ENCODE results near the gene BECN2. TPM values are rescaled to one million over a fixed set of nuclear protein-coding genes. Genes with fewer than 3 reads are reported as not detected.

BECN2 gene
- total and polyA plus RNA-seq, 12 donors, result not detected

DNA sequence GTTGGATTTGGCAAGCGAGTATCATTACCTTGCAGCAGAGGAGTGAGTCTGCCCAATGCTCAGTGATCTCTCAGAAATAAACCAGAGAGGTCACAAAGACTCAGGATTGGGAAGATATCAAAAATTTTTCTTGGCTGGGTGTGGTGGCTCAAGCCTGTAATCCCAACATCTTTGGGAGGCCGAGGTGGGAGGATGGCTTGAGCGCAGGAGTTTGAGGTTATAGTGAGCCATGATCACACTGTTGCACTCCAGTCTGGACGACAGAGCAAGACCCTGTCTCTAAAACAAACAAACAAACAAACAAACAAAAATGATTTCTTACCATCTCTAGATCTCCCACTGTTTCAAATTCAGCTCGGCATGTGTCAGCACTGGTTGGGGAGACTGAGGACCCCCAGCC lies 13.3 kb upstream of the BECN2 start:
- H3K36me3 ChIP-seq (replicated peaks in 1 of 2), result no peaks in the 10 kb centered on the region
- no peaks in the 10 kb centered on the region for H3K4me1 ChIP-seq (replicated peaks in 1 of 2)
- no peak for TF ChIP-seq POLR2A (IDR thresholded peaks at IDR 0.05)
- TF ChIP-seq, protein P1, sequence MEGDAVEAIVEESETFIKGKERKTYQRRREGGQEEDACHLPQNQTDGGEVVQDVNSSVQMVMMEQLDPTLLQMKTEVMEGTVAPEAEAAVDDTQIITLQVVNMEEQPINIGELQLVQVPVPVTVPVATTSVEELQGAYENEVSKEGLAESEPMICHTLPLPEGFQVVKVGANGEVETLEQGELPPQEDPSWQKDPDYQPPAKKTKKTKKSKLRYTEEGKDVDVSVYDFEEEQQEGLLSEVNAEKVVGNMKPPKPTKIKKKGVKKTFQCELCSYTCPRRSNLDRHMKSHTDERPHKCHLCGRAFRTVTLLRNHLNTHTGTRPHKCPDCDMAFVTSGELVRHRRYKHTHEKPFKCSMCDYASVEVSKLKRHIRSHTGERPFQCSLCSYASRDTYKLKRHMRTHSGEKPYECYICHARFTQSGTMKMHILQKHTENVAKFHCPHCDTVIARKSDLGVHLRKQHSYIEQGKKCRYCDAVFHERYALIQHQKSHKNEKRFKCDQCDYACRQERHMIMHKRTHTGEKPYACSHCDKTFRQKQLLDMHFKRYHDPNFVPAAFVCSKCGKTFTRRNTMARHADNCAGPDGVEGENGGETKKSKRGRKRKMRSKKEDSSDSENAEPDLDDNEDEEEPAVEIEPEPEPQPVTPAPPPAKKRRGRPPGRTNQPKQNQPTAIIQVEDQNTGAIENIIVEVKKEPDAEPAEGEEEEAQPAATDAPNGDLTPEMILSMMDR (IDR thresholded peaks at IDR 0.05), result no peak
- no peaks in the 10 kb centered on the region for H3K9me3 ChIP-seq (replicated peaks in 1 of 3)
- no peak overlapping the region for H3K27ac ChIP-seq
- H3K4me3 ChIP-seq, result no peak overlapping the region
- intact Hi-C loops (cut with DNase I), result no loop called here
- no peaks in the 10 kb centered on the region for H3K27me3 ChIP-seq
- no peak for DNase-seq
- 74 to 86% (median 82%) methylated on average over 5 of the region's 5 CpGs for WGBS, 4 donors

DNA sequence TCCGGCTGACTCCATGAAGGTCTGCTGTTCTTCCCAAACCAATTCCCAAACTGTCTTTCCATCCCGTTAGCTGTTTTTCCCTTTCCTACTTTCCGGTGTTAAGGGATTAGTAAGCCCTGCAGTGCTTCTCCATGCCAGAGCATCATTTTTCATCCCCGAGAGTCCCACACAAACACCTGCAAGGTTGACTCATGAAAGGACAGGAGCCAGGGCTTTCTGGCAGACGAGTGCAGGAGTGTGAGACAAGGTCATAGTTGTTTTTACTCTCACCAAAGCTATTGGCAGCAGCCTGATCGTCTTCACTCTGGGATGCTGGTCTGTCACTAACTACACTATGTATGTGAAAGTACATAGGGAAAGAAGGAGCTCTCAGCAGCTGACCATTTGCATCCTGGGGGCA lies 10.2 kb upstream of the BECN2 start:
- Histone ChIP-seq H3K9me3 (replicated peaks in 1 of 3) (no peaks in the 10 kb centered on the region), H3K36me3 (replicated peaks in 1 of 2) (no peaks in the 10 kb centered on the region), H3K4me3 (no peak overlapping the region), H3K27ac (no peak overlapping the region), H3K4me1 (replicated peaks in 1 of 2) (peaks cover 0 to 3% of the 10 kb centered on the region in 2 donors), H3K27me3 (no peaks in the 10 kb centered on the region)
- 27 to 42% (median 34%) methylated on average over 6 of the region's 6 CpGs for WGBS, 4 donors
- TF ChIP-seq, protein P1 (IDR thresholded peaks at IDR 0.05), result no peak
- TF ChIP-seq POLR2A (IDR thresholded peaks at IDR 0.05), result no peak
- peak in 6 of 7 donors; percentile 30 to 60 (median 43) for DNase-seq
- intact Hi-C loops (cut with DNase I), result no loop called here

DNA sequence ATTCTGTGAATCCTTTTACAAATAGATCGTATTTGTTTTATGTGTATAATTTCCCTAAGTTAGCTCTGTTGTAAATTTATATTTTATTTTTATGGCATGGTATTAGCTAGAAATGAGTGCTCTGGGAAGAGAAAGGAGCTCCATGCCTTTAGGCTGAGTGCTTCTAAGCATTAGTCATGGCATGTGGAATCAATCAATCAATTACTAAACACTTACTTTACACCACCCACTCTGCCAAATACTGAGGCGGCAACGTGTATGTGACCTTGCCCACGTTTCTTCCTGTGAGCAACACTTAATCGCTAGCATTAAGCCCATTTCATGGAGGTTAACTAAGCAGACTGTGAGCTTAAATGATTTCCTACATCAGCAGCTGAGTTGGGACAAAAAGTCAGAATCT lies 7.2 kb upstream of the BECN2 start:
- H3K27ac ChIP-seq, result no peak overlapping the region
- no peaks in the 10 kb centered on the region for H3K27me3 ChIP-seq
- no peak overlapping the region for H3K4me3 ChIP-seq
- H3K4me1 ChIP-seq (replicated peaks in 1 of 2), result peaks cover 0 to 3% of the 10 kb centered on the region in 2 donors
- TF ChIP-seq, protein P1 (IDR thresholded peaks at IDR 0.05), result no peak
- TF ChIP-seq POLR2A (IDR thresholded peaks at IDR 0.05), result no peak
- WGBS, 4 donors, result 40 to 43% (median 41%) methylated on average over 5 of the region's 5 CpGs
- H3K36me3 ChIP-seq (replicated peaks in 1 of 2), result no peaks in the 10 kb centered on the region
- peak in 3 of 7 donors; percentile 18 to 26 (median 21) for DNase-seq
- intact Hi-C loops (cut with DNase I), result no loop called here
- H3K9me3 ChIP-seq (replicated peaks in 1 of 3), result no peaks in the 10 kb centered on the region

DNA sequence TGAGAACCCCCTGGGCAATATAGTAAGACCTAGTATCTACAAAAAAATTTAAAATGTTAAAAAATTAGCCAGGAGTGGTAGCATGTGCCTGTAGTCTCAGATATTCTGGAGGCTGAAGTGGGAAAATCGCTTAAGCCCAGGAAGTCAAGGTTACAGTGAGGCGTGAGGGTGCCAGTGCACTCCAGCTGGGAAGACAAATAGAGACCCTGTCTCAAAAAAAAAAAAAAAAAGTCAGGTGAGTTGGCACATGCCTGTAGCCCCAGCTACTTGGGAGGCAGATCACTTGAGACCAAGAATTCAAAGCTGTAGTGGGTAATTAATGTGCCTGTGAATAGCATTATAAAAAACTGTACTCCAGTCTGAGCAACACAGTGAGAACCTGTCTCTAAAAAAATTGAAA lies 4.6 kb downstream of the BECN2 start:
- WGBS, 4 donors, result 67 to 81% (median 75%) methylated on average over 2 of the region's 2 CpGs
- intact Hi-C loops (cut with DNase I), result no loop called here
- Histone ChIP-seq H3K36me3 (replicated peaks in 1 of 2) (no peaks in the 10 kb centered on the region), H3K27ac (no peak overlapping the region), H3K4me1 (replicated peaks in 1 of 2) (no peaks in the 10 kb centered on the region), H3K9me3 (replicated peaks in 1 of 3) (no peaks in the 10 kb centered on the region), H3K4me3 (no peak overlapping the region), H3K27me3 (no peaks in the 10 kb centered on the region)
- DNase-seq, result no peak
- TF ChIP-seq POLR2A (IDR thresholded peaks at IDR 0.05), result no peak
- TF ChIP-seq, protein P1 (IDR thresholded peaks at IDR 0.05), result no peak
